A549 (cell line): ENCODE results near the gene BLTP2.

ENCODE experiments used
- POLR2A ChIP-seq: IDR thresholded peaks from 2 replicates; pipeline ENCODE4 v1.6.1; 2012; ENCODE audit warnings: mild to moderate bottlenecking, low read length
- RARB ChIP-seq: fragments of 250-450 bp; sonication (Bioruptor Pico); IDR thresholded peaks from 2 replicates; pipeline ENCODE4 v1.8.0; 2021; ENCODE audit warnings: mild to moderate bottlenecking, moderate library complexity

DNA sequence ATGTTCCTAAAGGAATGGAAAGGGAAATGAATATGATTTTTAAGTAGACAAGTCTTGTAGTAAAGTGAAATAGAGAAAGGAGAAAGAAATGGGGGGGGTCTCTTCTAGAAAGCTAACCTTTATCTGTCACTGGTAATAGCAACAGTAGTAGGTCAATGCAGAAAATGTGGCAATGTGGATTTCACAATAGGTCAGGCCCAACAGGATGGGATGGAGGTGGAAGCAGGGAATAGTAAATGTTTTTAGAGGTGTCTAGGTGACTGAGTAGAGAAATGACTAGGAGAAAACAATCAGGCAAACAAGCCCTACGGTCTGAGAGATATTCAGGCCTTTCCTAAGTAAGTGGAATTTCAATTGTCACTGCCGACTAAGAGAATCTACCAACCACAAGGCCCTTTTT lies 24.9 kb downstream of the BLTP2 start:
- TF ChIP-seq POLR2A (no peak), RARB (no peak)
